ENCODE measurements around the gene VPS52. TPM values are rescaled to one million over a fixed set of nuclear protein-coding genes. Genes with fewer than 3 reads are reported as not detected.

Gene VPS52
- total RNA-seq, 1 experiment from 2014 or later: 47.1 TPM

GRCh38 chr6:33317669-33318425 is 46.2 kb upstream of the VPS52 start, which contains the start of gene ZBTB22:
TSS of gene ZBTB22 (minus strand) at chr6:33317744. CDS start at chr6:33316916, 828 bp downstream.
- Histone ChIP-seq H3K27ac (ENCODE audit: insufficient read length, low read depth, low read length) (peak within 1 kb of the TSS; percentile 88), H3K23me2 (ENCODE audit: insufficient read length, low read depth, low read length, poor library complexity, severe bottlenecking) (peaks cover 31% of the 10 kb centered on the region), H2BK5ac (ENCODE audit: insufficient read length, low read length) (no peak within 1 kb of the TSS), H4K20me1 (ENCODE audit: control insufficient read depth, insufficient read depth, insufficient read length) (no peaks in the 10 kb centered on the region), H3K56ac (ENCODE audit: insufficient read length, low read depth, low read length) (no peak within 1 kb of the TSS), H3K23ac (ENCODE audit: insufficient read length, low read depth, low read length) (no peak within 1 kb of the TSS), H3K14ac (ENCODE audit: insufficient read depth, low read length) (peak within 1 kb of the TSS; percentile 94), H3T11ph (ENCODE audit: low read length) (no peak within 1 kb of the TSS), H3K4me2 (ENCODE audit: insufficient read depth, insufficient read length, low read length) (peak within 1 kb of the TSS; percentile 71), H3K4ac (ENCODE audit: low read depth, low read length) (no peak within 1 kb of the TSS), H3K9me3 (ENCODE audit: control insufficient read depth, low read depth, low read length) (no peaks in the 10 kb centered on the region), H2BK20ac (ENCODE audit: low read depth, low read length, poor library complexity, severe bottlenecking) (no peak within 1 kb of the TSS), H2AK5ac (ENCODE audit: insufficient read length, low read length) (no peak within 1 kb of the TSS), H4K91ac (ENCODE audit: insufficient read length, low read depth, low read length) (no peak within 1 kb of the TSS), H3K9ac (ENCODE audit: extremely low read depth, insufficient read length, low read length) (peak within 1 kb of the TSS; percentile 57), H4K5ac (ENCODE audit: insufficient read length, low read depth, low read length) (no peak within 1 kb of the TSS), H3K79me2 (ENCODE audit: insufficient read depth, low read length) (peaks cover 8% of the 10 kb centered on the region; the same call in 1 of the 2 replicates), H3K79me1 (ENCODE audit: insufficient read depth, low read depth, low read length, poor library complexity, severe bottlenecking) (peaks cover 7% of the 10 kb centered on the region), H2BK12ac (ENCODE audit: insufficient read length, low read depth, low read length) (no peak within 1 kb of the TSS), H2AFZ (ENCODE audit: low read length) (peak within 1 kb of the TSS; percentile 51), H2BK120ac (ENCODE audit: low read depth, low read length, poor library complexity, severe bottlenecking) (no peak within 1 kb of the TSS), H4K8ac (replicated peaks; ENCODE audit: insufficient read length, low read depth, low read length) (no peak within 1 kb of the TSS), H3K4me1 (ENCODE audit: insufficient read depth, low read length) (peaks cover 5% of the 10 kb centered on the region; the same call in 1 of the 2 replicates), H3K18ac (ENCODE audit: insufficient read length, low read depth, low read length) (peak within 1 kb of the TSS; percentile 91), H2BK15ac (ENCODE audit: low read depth, low read length) (no peak within 1 kb of the TSS), H3K27me3 (ENCODE audit: insufficient read depth, low read length) (no peaks in the 10 kb centered on the region)
- peak; percentile 98 for DNase-seq
- H3K4me3 Mint-ChIP-seq: peak within 1 kb of the TSS; percentile 94 to 98
- peaks cover 0 to 3% of the 10 kb centered on the region in 2 experiments; a peak in 2 of 5 replicates for H3K9me3 Mint-ChIP-seq
- TF ChIP-seq, protein P1, sequence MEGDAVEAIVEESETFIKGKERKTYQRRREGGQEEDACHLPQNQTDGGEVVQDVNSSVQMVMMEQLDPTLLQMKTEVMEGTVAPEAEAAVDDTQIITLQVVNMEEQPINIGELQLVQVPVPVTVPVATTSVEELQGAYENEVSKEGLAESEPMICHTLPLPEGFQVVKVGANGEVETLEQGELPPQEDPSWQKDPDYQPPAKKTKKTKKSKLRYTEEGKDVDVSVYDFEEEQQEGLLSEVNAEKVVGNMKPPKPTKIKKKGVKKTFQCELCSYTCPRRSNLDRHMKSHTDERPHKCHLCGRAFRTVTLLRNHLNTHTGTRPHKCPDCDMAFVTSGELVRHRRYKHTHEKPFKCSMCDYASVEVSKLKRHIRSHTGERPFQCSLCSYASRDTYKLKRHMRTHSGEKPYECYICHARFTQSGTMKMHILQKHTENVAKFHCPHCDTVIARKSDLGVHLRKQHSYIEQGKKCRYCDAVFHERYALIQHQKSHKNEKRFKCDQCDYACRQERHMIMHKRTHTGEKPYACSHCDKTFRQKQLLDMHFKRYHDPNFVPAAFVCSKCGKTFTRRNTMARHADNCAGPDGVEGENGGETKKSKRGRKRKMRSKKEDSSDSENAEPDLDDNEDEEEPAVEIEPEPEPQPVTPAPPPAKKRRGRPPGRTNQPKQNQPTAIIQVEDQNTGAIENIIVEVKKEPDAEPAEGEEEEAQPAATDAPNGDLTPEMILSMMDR (conservative IDR thresholded peaks at IDR 0.05): no peak
- H3K27ac Mint-ChIP-seq: peak within 1 kb of the TSS; percentile 99
- WGBS (ENCODE audit: extremely low coverage, insufficient read length, low lambda C conversion rate): no CpG with 5 or more reads among the region's 44 CpGs
- peaks cover 28 to 47% (median 42%) of the 10 kb centered on the region in 3 experiments for H3K36me3 Mint-ChIP-seq (ENCODE audit: insufficient read depth in 1 of 3, low read depth in 3 of 3)
- no peaks in the 10 kb centered on the region for H3K27me3 Mint-ChIP-seq (ENCODE audit: low read depth)
- H3K4me1 Mint-ChIP-seq: peaks cover 56 to 63% of the 10 kb centered on the region in 2 experiments
